CD4-positive, alpha-beta memory T cell (primary cell): ENCODE data around the gene CACNA1E. TPM values are rescaled to one million over a fixed set of nuclear protein-coding genes. Genes with fewer than 3 reads are reported as not detected.

Experiments used
- CTCF ChIA-PET: fragments of 350-600 bp; sonication (Branson Sonifier 250); formaldehyde crosslinking; loops from one replicate; lab custom pipeline; 2021; ENCODE audit warnings: inconsistent platforms; ENCODE audit not compliant: partially characterized antibody; lab: Charles Lee
- POLR2A ChIA-PET: fragments of 350-600 bp; sonication (Branson Sonifier 250); formaldehyde crosslinking; loops from one replicate; lab custom pipeline; 2021; ENCODE audit not compliant: partially characterized antibody; lab: Charles Lee
- DNase-seq, 5 donors: peaks; one replicate each; pipeline versions ENCODE4 v3.0.0 to v3.0.0-alpha.2; 2020 to 2022; ENCODE audit warnings: mixed read lengths in 1 of 5
- H3K27ac ChIP-seq: one replicate; pipeline ENCODE4 v1.7.0; 2013; ENCODE audit warnings: low read depth, low read length
- H3K27me3 ChIP-seq: 2 replicates; pipeline ENCODE4 v1.7.0; 2013; ENCODE audit warnings: mild to moderate bottlenecking, low read length, moderate library complexity; ENCODE audit not compliant: insufficient read depth
- H3K36me3 ChIP-seq: 2 replicates; pipeline ENCODE4 v1.7.0; 2013; ENCODE audit warnings: mild to moderate bottlenecking, low read length, moderate library complexity; ENCODE audit not compliant: insufficient read depth
- H3K4me1 ChIP-seq: 2 replicates; pipeline ENCODE4 v1.7.0; 2013; ENCODE audit warnings: mild to moderate bottlenecking, low read length, moderate library complexity; ENCODE audit not compliant: insufficient read depth
- H3K4me3 ChIP-seq, 2 donors: one replicate each; pipeline ENCODE4 v1.7.0; 2013; ENCODE audit warnings: low read length in 2 of 2, mild to moderate bottlenecking in 1 of 2
- H3K9me3 ChIP-seq, 2 donors: one replicate each; pipeline ENCODE4 v1.7.0; 2013; ENCODE audit warnings: low read length in 2 of 2, control low read depth in 1 of 2; ENCODE audit not compliant: control insufficient read depth in 1 of 2
- H3K27ac Mint-ChIP-seq, 7 donors: one replicate each; pipeline ENCODE4 v1.8.0; 2020 to 2021; ENCODE audit warnings: mixed read lengths in 7 of 7, mild to moderate bottlenecking in 6 of 7, inconsistent platforms in 3 of 7, moderate library complexity in 3 of 7
- H3K27me3 Mint-ChIP-seq, 2 donors: one replicate each; pipeline ENCODE4 v1.8.0; 2020 to 2021; ENCODE audit warnings: mixed read lengths in 2 of 2
- H3K36me3 Mint-ChIP-seq, 2 donors: one replicate each; pipeline ENCODE4 v1.8.0; 2020 to 2021; ENCODE audit warnings: mixed read lengths in 2 of 2, inconsistent platforms in 1 of 2, mild to moderate bottlenecking in 1 of 2
- H3K4me1 Mint-ChIP-seq, 4 donors: one replicate each; pipeline ENCODE4 v1.8.0; 2020 to 2021; ENCODE audit warnings: mixed read lengths in 4 of 4, mild to moderate bottlenecking in 1 of 4
- H3K4me3 Mint-ChIP-seq, 8 donors: one replicate each; pipeline ENCODE4 v1.8.0; 2020 to 2021; ENCODE audit warnings: mixed read lengths in 8 of 8, mild to moderate bottlenecking in 7 of 8, moderate library complexity in 6 of 8, inconsistent platforms in 3 of 8
- H3K9me3 Mint-ChIP-seq, 8 donors: one replicate each; pipeline ENCODE4 v1.8.0; 2020 to 2021; ENCODE audit warnings: mixed read lengths in 8 of 8, mild to moderate bottlenecking in 5 of 8, inconsistent platforms in 3 of 8, moderate library complexity in 1 of 8
- intact Hi-C: fragments of 100-400 bp; cut with micrococcal nuclease; formaldehyde crosslinking; loops from one replicate; pipeline ENCODE4 v1.15.1; 2023
- polyA plus RNA-seq, 2 donors: library from polyadenylated mRNA; unstranded; fragments of 300-500 nt; fragmentation: Illumina TruSeq; gene quantifications; one replicate each; pipeline ENCODE4 v1.2.3, GENCODE V29; 2021
- total RNA-seq, 2 experiments: library from RNA; stranded (reverse); gene quantifications; one replicate each; pipeline ENCODE4 v1.2.3, GENCODE V29; 2021

CACNA1E gene
- total and polyA plus RNA-seq, 4 experiments from 2014 or later: not detected

GRCh38 chr1:181772714-181773113 lies 289.4 kb downstream of the CACNA1E start:
- Histone ChIP-seq H3K36me3 (no peaks in the 10 kb centered on the region), H3K4me1 (no peaks in the 10 kb centered on the region), H3K9me3 (no peaks in the 10 kb centered on the region), H3K4me3 (no peak overlapping the region), H3K27me3 (no peaks in the 10 kb centered on the region), H3K27ac (no peak overlapping the region)
- no peak for DNase-seq
- Mint-ChIP-seq H3K27ac (no peak overlapping the region), H3K4me3 (no peak overlapping the region), H3K9me3 (no peaks in the 10 kb centered on the region), H3K4me1 (no peaks in the 10 kb centered on the region), H3K36me3 (no peaks in the 10 kb centered on the region), H3K27me3 (peaks cover 0 to 3% of the 10 kb centered on the region in 2 donors)
- intact Hi-C loops: no loop called here
- POLR2A ChIA-PET: no interaction called here
- CTCF ChIA-PET: no interaction called here

DNA sequence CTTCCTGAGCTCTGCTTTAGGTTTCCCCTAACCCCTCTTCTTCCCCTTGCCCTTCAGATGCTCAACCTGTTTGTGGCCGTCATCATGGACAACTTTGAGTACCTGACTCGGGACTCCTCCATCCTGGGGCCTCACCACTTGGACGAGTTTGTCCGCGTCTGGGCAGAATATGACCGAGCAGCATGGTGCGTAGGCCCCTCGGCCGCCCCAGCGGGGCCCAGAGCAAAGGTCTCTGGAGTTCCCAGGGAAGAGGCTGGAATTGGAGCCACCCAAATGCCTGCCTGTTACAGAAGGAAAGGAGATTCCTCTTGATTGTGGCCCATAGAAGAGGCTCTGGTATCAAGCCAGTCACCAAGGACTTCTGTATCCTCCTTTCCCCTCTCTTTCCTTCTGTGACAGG lies 292.7 kb downstream of the CACNA1E start:
- H3K27ac ChIP-seq: no peak overlapping the region
- no peak for DNase-seq
- no peaks in the 10 kb centered on the region for H3K36me3 Mint-ChIP-seq
- H3K9me3 ChIP-seq: no peaks in the 10 kb centered on the region
- intact Hi-C loops: no loop called here
- H3K4me3 ChIP-seq: no peak overlapping the region
- H3K27me3 Mint-ChIP-seq: peaks cover 3 to 4% of the 10 kb centered on the region in 2 donors
- no peaks in the 10 kb centered on the region for H3K27me3 ChIP-seq
- H3K4me3 Mint-ChIP-seq: no peak overlapping the region
- no peaks in the 10 kb centered on the region for H3K4me1 Mint-ChIP-seq
- ChIA-PET CTCF (no interaction called here), POLR2A (no interaction called here)
- no peaks in the 10 kb centered on the region for H3K36me3 ChIP-seq
- H3K4me1 ChIP-seq: no peaks in the 10 kb centered on the region
- no peaks in the 10 kb centered on the region for H3K9me3 Mint-ChIP-seq
- H3K27ac Mint-ChIP-seq: no peak overlapping the region

GRCh38 chr1:181777286-181777685 lies 294.0 kb downstream of the CACNA1E start:
- intact Hi-C loops: no loop called here
- ChIA-PET POLR2A (interaction anchor here (0.6 kb wide), 1 partner anchor 53 kb away, joined by 3 read pairs; no protein-coding TSS in a partner anchor), CTCF (no interaction called here)
- Mint-ChIP-seq H3K4me1 (no peaks in the 10 kb centered on the region), H3K27me3 (peaks cover 2 to 7% of the 10 kb centered on the region in 2 donors), H3K27ac (no peak overlapping the region), H3K36me3 (no peaks in the 10 kb centered on the region), H3K9me3 (no peaks in the 10 kb centered on the region), H3K4me3 (no peak overlapping the region)
- Histone ChIP-seq H3K27me3 (no peaks in the 10 kb centered on the region), H3K4me3 (no peak overlapping the region), H3K27ac (no peak overlapping the region), H3K9me3 (no peaks in the 10 kb centered on the region), H3K36me3 (no peaks in the 10 kb centered on the region), H3K4me1 (no peaks in the 10 kb centered on the region)
- DNase-seq: no peak

DNA sequence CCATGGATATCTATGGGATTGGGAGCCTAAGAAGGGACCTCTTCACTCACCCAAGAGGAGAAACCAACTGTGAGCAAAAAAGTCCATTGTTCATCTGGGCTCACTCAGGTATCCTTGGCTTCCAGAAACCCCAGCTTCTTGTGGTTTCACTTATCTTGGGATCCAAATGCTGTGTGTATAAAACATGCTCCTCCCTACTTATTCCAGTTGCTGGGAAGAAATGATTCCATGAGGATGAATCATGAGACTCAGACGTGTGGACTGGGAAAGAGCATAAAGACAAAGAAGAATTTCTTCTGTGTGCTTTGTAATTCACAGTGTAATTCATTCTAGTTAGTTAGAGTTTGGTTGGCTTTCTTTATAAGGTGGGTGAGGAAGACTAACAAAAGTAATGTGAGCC lies 294.5 kb downstream of the CACNA1E start:
- Mint-ChIP-seq H3K4me3 (no peak overlapping the region), H3K27me3 (peaks cover 2 to 7% of the 10 kb centered on the region in 2 donors), H3K4me1 (no peaks in the 10 kb centered on the region), H3K36me3 (no peaks in the 10 kb centered on the region), H3K27ac (no peak overlapping the region), H3K9me3 (no peaks in the 10 kb centered on the region)
- intact Hi-C loops: no loop called here
- DNase-seq: no peak
- Histone ChIP-seq H3K4me1 (no peaks in the 10 kb centered on the region), H3K27ac (no peak overlapping the region), H3K27me3 (no peaks in the 10 kb centered on the region), H3K36me3 (no peaks in the 10 kb centered on the region), H3K9me3 (no peaks in the 10 kb centered on the region), H3K4me3 (no peak overlapping the region)
- POLR2A ChIA-PET: interaction anchor here (0.6 kb wide), 1 partner anchor 52 kb away, joined by 3 read pairs; no protein-coding TSS in a partner anchor
- CTCF ChIA-PET: no interaction called here

DNA sequence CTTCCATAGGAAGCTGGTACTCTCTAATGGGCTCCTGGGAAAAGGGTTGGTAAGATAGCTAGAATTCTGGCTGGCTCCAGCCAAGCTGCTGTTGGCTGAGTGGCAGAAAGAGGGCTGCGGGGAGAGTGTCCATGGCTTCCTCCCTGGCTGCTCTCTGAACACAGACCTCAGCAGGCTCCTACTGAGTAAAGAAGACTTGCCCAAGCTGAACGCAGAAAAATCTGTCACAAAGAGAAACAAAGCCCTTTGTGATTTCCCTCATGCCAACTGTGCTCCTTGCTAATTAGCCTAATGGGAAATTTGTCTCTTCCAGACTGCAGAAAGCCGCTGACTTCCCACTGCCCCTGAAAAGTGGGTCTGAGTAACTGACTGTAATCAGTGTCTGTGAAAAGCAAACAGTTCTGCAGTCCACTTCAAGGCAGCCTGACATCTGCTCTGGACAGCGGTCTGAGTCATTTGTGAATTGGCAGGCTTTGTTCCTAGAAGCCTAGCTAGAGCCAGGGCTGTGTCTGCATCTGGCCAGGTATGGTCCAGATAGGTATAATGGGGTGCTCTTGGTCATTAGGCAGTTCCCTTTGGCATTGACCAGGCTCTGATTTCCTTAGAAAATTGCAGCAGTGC lies 295.4 kb downstream of the CACNA1E start:
- no peaks in the 10 kb centered on the region for H3K36me3 Mint-ChIP-seq
- no peak overlapping the region for H3K27ac Mint-ChIP-seq
- POLR2A ChIA-PET: no interaction called here
- no peak for DNase-seq
- no peaks in the 10 kb centered on the region for H3K27me3 ChIP-seq
- H3K9me3 Mint-ChIP-seq: no peaks in the 10 kb centered on the region
- H3K4me1 ChIP-seq: no peaks in the 10 kb centered on the region
- CTCF ChIA-PET: no interaction called here
- no peak overlapping the region for H3K4me3 ChIP-seq
- H3K9me3 ChIP-seq: no peaks in the 10 kb centered on the region
- no peaks in the 10 kb centered on the region for H3K4me1 Mint-ChIP-seq
- H3K27me3 Mint-ChIP-seq: peaks cover 2 to 7% of the 10 kb centered on the region in 2 donors
- no peaks in the 10 kb centered on the region for H3K36me3 ChIP-seq
- H3K4me3 Mint-ChIP-seq: no peak overlapping the region
- intact Hi-C loops: no loop called here
- no peak overlapping the region for H3K27ac ChIP-seq

DNA sequence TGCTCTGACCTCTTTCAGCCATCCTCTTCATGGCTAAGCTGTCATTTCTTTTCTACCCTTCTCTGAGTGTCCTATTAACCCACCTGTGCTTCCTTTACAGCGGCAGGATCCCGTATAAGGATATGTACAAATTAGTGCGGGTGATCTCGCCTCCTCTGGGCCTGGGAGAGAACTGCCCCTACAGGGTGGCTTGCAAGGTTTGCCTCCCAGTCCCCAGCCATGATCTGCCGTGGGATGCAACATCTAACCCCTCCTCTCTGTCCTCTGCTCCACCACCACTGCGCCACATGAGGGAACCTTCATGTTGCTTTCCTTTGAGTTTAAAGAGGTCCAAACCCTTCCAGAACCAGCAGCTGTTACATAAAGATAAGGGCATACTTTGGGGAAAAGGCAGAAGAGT lies 296.0 kb downstream of the CACNA1E start:
- no peak overlapping the region for H3K4me3 Mint-ChIP-seq

DNA sequence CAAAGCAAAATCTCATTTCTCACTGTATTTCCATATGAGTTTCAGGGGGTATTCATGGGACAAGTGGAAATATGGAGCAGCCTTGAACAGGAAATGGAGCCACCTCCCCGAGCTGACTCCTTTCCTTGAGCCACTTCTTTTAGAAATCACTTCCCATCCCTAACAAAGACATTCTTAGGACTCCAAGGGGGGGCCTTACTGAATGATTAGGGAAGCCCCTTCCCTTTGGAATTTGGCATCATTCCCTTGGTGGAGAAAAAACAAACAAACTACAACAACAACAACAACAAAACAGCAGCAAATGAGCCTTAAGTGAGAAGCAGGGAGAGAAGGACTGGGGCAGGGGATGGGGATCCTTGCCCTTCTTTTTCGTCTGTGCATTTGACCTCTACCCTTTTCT lies 299.9 kb downstream of the CACNA1E start:
- no peaks in the 10 kb centered on the region for H3K4me1 Mint-ChIP-seq
- DNase-seq: no peak
- H3K9me3 Mint-ChIP-seq: peaks cover 0 to 3% (median 0%) of the 10 kb centered on the region in 8 donors
- POLR2A ChIA-PET: no interaction called here
- intact Hi-C loops: no loop called here
- no peak overlapping the region for H3K4me3 Mint-ChIP-seq
- H3K27me3 Mint-ChIP-seq: peaks cover 8 to 9% of the 10 kb centered on the region in 2 donors
- no peaks in the 10 kb centered on the region for H3K36me3 ChIP-seq
- H3K4me3 ChIP-seq: no peak overlapping the region
- no peaks in the 10 kb centered on the region for H3K4me1 ChIP-seq
- CTCF ChIA-PET: no interaction called here
- no peak overlapping the region for H3K27ac Mint-ChIP-seq
- no peaks in the 10 kb centered on the region for H3K9me3 ChIP-seq
- no peaks in the 10 kb centered on the region for H3K27me3 ChIP-seq
- no peak overlapping the region for H3K27ac ChIP-seq
- no peaks in the 10 kb centered on the region for H3K36me3 Mint-ChIP-seq

More for the DNA sequence above, 296.0 kb downstream of the CACNA1E start:
- Histone ChIP-seq H3K4me3 (no peak overlapping the region), H3K27ac (no peak overlapping the region), H3K4me1 (no peaks in the 10 kb centered on the region), H3K9me3 (no peaks in the 10 kb centered on the region), H3K27me3 (no peaks in the 10 kb centered on the region), H3K36me3 (no peaks in the 10 kb centered on the region)
- intact Hi-C loops: no loop called here
- Mint-ChIP-seq H3K27me3 (peaks cover 2 to 7% of the 10 kb centered on the region in 2 donors), H3K4me1 (no peaks in the 10 kb centered on the region), H3K9me3 (no peaks in the 10 kb centered on the region), H3K36me3 (no peaks in the 10 kb centered on the region), H3K27ac (no peak overlapping the region)
- ChIA-PET POLR2A (no interaction called here), CTCF (no interaction called here)
- no peak for DNase-seq
